22Rv1 (cell line): ENCODE measurements around the gene SLC22A31.
A peak's percentile ranks its signal among the peaks of the same experiment; 100 is the strongest.
"Not testable (repeated sequence)": the region's sequence is repeated elsewhere in the genome, so short reads cannot be mapped to it uniquely, and the experiment has no call there.

Experiments used
- H3K27ac ChIP-seq: fragments of 450-650 bp; 2 replicates; pipeline ENCODE4 v1.5.1; 2017
- ZFX ChIP-seq: fragments of 450-650 bp; IDR thresholded peaks from 2 replicates; pipeline ENCODE4 v1.6.1; 2017; ENCODE audit warnings: antibody characterized with exemption, borderline replicate concordance
- TF ChIP-seq, protein P1 (sequence below): fragments of 450-650 bp; IDR thresholded peaks from 2 replicates; pipeline ENCODE4 v1.5.1; 2017; ENCODE audit warnings: mild to moderate bottlenecking

The SLC22A31 gene

DNA sequence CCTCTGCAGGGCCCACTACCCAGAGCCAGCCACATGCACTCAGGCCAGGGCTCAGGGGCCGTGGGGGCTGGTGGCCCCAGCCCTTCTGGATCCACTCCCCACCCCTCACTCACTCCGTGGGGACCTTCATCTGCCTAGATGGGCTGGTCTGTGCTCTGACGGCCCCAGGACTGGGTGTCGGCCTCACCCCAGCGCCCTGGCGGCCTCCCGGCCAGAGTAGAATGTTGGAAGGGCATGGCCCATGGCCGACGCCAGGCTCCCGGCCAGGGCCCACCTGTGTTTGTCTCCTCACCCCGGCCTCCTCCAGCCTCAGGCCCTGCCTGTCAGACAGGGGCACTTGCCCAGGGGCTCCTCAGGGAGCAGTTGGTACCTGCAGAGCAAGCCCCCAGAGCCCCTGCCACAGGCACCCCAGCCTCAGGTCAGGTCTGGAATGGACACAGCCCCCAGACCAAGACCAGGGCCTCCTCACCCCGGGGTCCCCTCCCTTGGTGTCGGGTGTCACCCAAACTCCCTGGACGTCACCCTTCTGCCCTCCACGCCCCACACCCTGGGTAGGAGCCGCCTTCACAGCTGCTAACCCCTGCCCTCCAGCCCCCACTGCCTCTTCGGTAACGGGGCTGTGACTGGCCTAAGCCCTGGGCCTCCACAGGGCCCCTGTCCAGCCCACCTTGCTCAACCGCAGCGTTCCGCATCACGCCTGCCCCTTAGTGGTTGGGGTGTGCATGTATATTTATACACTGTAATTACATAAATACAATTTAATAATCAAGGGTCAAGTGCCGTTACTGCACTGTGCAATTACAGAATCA lies 31.8 kb downstream of the SLC22A31 start:
- no peak for TF ChIP-seq ZFX
- TF ChIP-seq, protein P1, sequence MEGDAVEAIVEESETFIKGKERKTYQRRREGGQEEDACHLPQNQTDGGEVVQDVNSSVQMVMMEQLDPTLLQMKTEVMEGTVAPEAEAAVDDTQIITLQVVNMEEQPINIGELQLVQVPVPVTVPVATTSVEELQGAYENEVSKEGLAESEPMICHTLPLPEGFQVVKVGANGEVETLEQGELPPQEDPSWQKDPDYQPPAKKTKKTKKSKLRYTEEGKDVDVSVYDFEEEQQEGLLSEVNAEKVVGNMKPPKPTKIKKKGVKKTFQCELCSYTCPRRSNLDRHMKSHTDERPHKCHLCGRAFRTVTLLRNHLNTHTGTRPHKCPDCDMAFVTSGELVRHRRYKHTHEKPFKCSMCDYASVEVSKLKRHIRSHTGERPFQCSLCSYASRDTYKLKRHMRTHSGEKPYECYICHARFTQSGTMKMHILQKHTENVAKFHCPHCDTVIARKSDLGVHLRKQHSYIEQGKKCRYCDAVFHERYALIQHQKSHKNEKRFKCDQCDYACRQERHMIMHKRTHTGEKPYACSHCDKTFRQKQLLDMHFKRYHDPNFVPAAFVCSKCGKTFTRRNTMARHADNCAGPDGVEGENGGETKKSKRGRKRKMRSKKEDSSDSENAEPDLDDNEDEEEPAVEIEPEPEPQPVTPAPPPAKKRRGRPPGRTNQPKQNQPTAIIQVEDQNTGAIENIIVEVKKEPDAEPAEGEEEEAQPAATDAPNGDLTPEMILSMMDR, result peak; percentile 37
- no peak overlapping the region for H3K27ac ChIP-seq

DNA sequence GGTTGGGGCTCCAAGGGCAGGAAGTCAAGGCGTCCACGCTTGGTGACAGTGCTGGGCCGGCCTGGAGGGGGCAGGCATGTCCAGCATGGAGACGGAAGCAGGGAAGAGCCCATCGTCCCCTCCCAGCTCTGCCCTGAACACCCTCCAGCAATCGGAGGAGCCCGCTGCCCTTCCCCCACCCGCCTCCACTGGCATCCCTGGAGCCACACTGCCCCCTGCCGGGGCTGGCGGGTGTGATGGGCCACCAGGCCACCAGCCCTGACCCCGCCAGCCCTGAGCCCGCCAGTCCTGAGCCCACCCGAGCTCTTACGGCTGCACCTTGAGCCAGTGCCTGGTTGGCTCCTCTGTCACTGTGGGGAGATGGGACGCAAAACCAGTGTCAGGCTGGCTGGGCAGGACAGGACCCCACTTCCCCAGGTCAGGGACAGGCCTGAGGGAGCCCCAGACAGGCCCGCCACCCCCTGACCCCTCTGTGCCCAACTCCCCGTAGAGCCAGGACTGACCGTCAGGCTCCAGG lies 32.9 kb downstream of the SLC22A31 start:
- no peak for TF ChIP-seq ZFX
- TF ChIP-seq, protein P1, result peak; percentile 92
- no peak overlapping the region for H3K27ac ChIP-seq

DNA sequence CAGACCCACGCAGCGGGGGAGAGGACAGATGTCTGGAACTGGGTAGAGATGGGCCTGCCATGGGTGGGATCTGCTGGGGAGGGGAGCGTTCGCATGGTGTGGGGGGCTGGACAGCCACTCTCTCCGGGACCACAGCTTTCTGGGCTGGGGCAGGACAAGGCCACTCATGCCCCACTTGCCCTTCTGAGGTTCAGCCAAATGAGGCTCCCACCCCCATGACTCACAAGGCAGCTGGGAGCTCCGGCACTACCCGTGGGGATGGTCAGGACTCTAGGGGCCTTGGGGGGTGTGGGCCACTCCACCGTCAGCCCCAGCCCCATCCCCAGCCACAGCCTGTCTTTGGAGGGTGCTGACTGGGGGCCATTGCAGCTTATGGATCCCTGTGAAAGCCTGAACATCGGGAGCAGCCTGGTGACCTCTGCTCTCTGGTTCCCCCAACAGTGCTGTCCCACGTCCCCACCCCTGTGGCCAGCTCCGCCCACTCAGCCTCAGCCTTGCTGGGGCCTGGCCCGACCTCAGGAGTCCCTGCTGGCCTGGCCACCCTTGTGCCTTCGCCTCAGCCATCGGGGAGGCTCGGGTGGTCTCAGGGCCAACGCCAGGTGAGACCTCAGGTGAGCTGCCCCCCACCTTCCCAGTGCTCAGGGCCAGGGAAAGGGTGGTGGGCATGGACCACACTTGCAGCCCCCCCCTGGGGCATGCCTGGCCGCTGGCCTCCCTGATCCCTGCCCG lies 33.5 kb downstream of the SLC22A31 start:
- TF ChIP-seq ZFX, result no peak
- H3K27ac ChIP-seq, result no peak overlapping the region

DNA sequence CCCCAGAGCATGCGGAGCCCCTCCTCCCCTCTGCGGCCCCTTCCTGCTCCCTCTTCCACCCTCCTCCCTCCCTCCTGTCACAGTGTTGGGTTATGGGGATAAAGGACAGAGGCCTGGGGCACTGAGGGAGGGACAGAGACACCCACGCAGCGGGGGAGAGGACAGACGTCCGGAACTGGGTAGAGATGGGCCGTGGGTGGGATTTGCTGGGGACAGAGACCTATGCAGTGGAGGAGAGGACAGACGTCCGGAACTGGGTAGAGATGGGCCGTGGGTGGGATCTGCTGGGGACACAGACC lies 34.7 kb downstream of the SLC22A31 start:
- not testable (repeated sequence) for H3K27ac ChIP-seq

DNA sequence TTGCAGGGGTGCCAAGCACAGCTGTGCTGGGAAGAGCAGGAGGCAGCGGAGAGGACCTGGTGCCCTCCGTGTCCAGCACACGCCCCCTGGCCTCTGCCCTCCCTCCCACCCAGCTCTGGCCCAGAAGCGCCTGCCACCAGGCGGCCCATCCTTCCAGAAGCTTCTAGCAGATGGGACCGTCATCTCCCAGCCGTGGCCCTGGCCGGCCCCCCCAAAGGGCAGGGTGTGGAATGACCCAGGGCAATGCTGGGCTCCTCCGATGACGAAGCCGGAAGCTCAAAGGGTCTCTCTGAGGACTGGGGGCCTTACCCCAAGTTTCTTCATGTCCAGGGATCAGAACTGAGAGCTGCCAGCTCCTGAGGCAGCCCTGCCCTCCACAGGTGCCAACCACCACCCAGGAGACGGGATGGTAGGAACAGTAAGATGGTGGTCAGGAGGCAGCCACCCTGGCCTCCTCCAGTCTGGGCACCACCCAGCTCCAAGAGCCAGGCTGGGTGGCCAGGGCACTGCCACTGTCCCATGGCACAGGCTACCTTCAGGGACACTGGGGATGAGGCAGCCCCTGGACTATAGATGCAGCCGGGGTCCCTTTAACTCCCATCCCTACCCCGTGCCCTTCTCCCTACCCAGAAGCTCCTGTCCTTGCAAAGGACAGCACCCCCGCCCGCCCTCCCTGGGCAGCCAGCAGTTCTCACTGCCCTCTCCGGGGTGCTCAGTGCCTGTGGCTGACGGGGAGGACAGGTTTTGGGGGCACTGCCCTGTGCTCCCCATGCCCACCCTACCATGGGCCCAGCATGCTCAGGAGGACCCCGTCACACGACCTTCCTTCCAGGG lies 35.3 kb downstream of the SLC22A31 start:
- TF ChIP-seq, protein P1, result no peak
- TF ChIP-seq ZFX, result no peak
- no peak overlapping the region for H3K27ac ChIP-seq

DNA sequence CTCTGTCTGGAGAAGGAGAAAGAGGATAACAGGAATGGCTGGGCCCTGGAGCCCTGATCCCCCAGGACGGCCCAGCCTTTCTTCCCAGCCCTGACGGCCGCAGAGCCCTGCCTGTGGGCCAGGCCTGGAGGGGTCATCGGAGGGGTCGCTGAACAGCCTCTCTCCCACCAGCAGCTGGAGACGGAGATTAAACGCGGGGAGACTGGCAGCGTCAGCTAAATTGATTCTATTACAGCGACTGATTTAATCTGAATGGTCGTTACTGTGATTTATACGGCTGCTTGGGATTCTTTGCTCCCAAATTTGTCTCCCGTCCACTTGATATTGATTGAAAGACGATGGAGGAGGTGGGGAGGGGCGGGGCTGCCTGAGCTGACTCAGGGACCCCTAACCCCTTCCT lies 35.9 kb downstream of the SLC22A31 start:
- TF ChIP-seq, protein P1, result no peak
- TF ChIP-seq ZFX, result no peak
- H3K27ac ChIP-seq, result no peak overlapping the region

DNA sequence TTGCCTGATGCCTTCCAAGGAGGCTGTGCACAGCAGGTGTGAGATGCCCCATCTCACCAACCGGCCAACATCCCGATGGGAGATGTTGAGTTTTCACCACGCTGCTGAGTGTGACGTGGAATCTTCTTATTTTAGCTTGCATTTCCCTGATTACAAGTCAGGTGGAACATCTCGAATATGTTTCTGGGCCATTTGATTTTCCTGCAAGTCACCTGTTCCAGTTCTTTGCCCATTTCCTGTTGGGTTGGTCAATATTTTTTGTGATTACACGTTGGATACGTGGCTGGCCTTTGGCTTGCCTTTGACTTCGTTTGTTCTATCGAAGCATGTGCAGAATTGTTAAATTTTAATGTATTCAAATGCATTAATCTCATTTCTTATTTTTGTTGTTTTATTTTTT lies 37.0 kb downstream of the SLC22A31 start:
- no peak overlapping the region for H3K27ac ChIP-seq
- no peak for TF ChIP-seq ZFX
- TF ChIP-seq, protein P1, result no peak
